Right lobe of liver (tissue), 4 donors: ENCODE data around the gene OTOP2.

Experiments used
- CTCF ChIP-seq, 4 donors: fragments of 200-600 bp in 3 of 4; fragments of 450-650 bp in 1 of 4; IDR thresholded peaks; one replicate each; pipeline versions ENCODE4 v1.5.1 to v1.8.0; 2016 to 2022; ENCODE audit warnings: antibody characterized with exemption in 4 of 4, mild to moderate bottlenecking in 2 of 4
- POLR2A ChIP-seq: fragments of 450-650 bp; IDR thresholded peaks from one replicate; pipeline ENCODE4 v1.6.1; 2017; ENCODE audit warnings: antibody characterized with exemption, mild to moderate bottlenecking
- donor health status: DM: no; HTN: no; CAD: no.
- donor health status: DM: no; HTN: no; CAD: no.
- donor health status: DM: no; HTN: yes; CAD: no.

GRCh38 chr17:74916851-74917199, 7.2 kb upstream of the OTOP2 start:
- TF ChIP-seq POLR2A (no peak), CTCF (IDR thresholded peaks at IDR 0.05) (no peak)
